Measurements from ENCODE around the gene ARHGAP26.

The ARHGAP26 gene

DNA sequence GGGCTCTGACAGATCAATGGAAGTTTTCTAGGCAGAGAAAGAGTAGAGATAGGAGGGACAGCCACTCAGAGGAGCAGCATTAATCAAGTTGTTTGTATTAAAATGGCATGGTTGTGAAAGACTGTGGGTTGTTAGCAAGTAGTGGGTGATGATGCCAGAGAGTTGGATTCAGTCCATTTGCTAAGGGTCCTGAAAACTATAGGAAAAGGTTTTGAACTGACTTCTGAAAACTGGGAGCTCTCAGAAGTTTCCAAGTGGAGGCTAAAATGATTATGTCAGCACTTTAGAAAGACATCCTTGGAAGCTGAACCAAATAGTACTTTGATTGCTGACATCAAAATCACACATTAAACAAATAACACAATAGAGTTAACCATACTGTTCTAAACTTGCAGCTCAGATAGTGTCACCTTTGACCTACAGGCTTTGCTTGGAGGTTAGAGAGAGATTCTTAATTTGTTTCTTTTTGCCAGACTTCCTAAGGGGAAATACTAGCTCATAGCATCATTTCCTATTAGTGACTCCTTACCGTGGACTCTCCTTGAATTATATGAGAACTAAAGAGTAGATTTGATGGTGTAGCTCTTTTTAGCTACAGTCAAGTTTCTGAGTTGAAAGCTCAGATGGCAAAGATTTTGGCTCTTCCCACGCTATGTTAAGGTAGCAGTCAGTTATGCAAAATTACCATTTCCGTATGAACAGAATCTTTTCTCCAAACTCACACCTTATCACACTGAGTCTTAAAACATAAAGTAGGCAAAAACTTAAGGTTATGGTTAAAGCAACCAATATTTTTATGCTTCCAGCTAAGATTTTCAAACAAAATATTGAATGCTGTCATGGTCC is 356.2 kb downstream of the ARHGAP26 start:
- Histone ChIP-seq H3K4me1 (ENCODE audit: control insufficient read depth in 1 of 2, insufficient read depth in 2 of 2, low read length in 2 of 2) (peaks cover 16 to 47% of the 10 kb centered on the region in 2 donors), H3K27me3 (ENCODE audit: control insufficient read depth in 1 of 2, insufficient read depth in 2 of 2, low read length in 2 of 2) (no peaks in the 10 kb centered on the region), H3K4me3 (ENCODE audit: low read depth in 1 of 2, low read length in 2 of 2) (no peak overlapping the region), H3K9me3 (ENCODE audit: control insufficient read depth in 1 of 2, low read length in 2 of 2) (no peaks in the 10 kb centered on the region), H3K27ac (ENCODE audit: low read depth, low read length) (no peak overlapping the region), H3K9ac (ENCODE audit: low read depth in 1 of 2, low read length in 2 of 2) (no peak overlapping the region), H3K36me3 (ENCODE audit: control insufficient read depth in 1 of 2, insufficient read depth in 2 of 2, low read length in 2 of 2) (peaks cover 4% of the 10 kb centered on the region in 2 donors)

GRCh38 chr5:143128412-143129071 is 358.4 kb downstream of the ARHGAP26 start:
- Histone ChIP-seq H3K27ac (ENCODE audit: low read depth, low read length) (no peak overlapping the region), H3K36me3 (ENCODE audit: control insufficient read depth in 1 of 2, insufficient read depth in 2 of 2, low read length in 2 of 2) (peaks cover 0 to 4% of the 10 kb centered on the region in 2 donors), H3K4me1 (ENCODE audit: control insufficient read depth in 1 of 2, insufficient read depth in 2 of 2, low read length in 2 of 2) (peaks cover 16 to 47% of the 10 kb centered on the region in 2 donors), H3K27me3 (ENCODE audit: control insufficient read depth in 1 of 2, insufficient read depth in 2 of 2, low read length in 2 of 2) (no peaks in the 10 kb centered on the region), H3K4me3 (ENCODE audit: low read depth in 1 of 2, low read length in 2 of 2) (no peak overlapping the region), H3K9me3 (ENCODE audit: control insufficient read depth in 1 of 2, low read length in 2 of 2) (no peaks in the 10 kb centered on the region), H3K9ac (ENCODE audit: low read depth in 1 of 2, low read length in 2 of 2) (no peak overlapping the region)

DNA sequence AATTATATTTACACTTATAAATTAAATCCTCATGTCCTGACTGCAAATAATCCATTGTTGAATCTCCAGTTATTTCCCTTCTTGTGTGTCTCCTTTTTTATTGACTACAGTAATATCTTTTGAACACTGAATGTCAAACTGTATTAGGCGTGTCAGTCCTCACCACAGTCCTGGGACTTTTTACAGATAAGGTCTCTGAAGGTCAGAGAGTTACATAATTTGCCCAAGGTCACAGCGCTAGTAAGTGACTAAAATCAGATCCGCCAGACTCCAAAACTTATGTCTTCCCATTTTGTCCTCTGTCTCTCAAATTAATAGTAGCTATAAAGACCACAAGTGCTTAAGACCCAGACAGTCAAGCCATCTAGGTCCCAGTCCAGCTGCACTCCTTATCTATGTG is 359.0 kb downstream of the ARHGAP26 start:
- Histone ChIP-seq H3K9me3 (ENCODE audit: control insufficient read depth in 1 of 2, low read length in 2 of 2) (no peaks in the 10 kb centered on the region), H3K9ac (ENCODE audit: low read depth in 1 of 2, low read length in 2 of 2) (no peak overlapping the region), H3K27ac (ENCODE audit: low read depth, low read length) (no peak overlapping the region), H3K27me3 (ENCODE audit: control insufficient read depth in 1 of 2, insufficient read depth in 2 of 2, low read length in 2 of 2) (no peaks in the 10 kb centered on the region), H3K4me3 (ENCODE audit: low read depth in 1 of 2, low read length in 2 of 2) (no peak overlapping the region), H3K4me1 (ENCODE audit: control insufficient read depth in 1 of 2, insufficient read depth in 2 of 2, low read length in 2 of 2) (peaks cover 16 to 42% of the 10 kb centered on the region in 2 donors), H3K36me3 (ENCODE audit: control insufficient read depth in 1 of 2, insufficient read depth in 2 of 2, low read length in 2 of 2) (peaks cover 4 to 5% of the 10 kb centered on the region in 2 donors)

GRCh38 chr5:143129910-143130612 is 359.9 kb downstream of the ARHGAP26 start:
- Histone ChIP-seq H3K27me3 (ENCODE audit: control insufficient read depth in 1 of 2, insufficient read depth in 2 of 2, low read length in 2 of 2) (no peaks in the 10 kb centered on the region), H3K27ac (ENCODE audit: low read depth, low read length) (no peak overlapping the region), H3K4me3 (ENCODE audit: low read depth in 1 of 2, low read length in 2 of 2) (no peak overlapping the region), H3K36me3 (ENCODE audit: control insufficient read depth in 1 of 2, insufficient read depth in 2 of 2, low read length in 2 of 2) (peaks cover 4 to 12% of the 10 kb centered on the region in 2 donors), H3K9me3 (ENCODE audit: control insufficient read depth in 1 of 2, low read length in 2 of 2) (no peaks in the 10 kb centered on the region), H3K9ac (ENCODE audit: low read depth in 1 of 2, low read length in 2 of 2) (no peak overlapping the region), H3K4me1 (ENCODE audit: control insufficient read depth in 1 of 2, insufficient read depth in 2 of 2, low read length in 2 of 2) (peaks cover 16 to 34% of the 10 kb centered on the region in 2 donors)

GRCh38 chr5:143130613-143131305 is 360.6 kb downstream of the ARHGAP26 start:
- Histone ChIP-seq H3K9ac (ENCODE audit: low read depth in 1 of 2, low read length in 2 of 2) (no peak overlapping the region), H3K4me3 (ENCODE audit: low read depth in 1 of 2, low read length in 2 of 2) (no peak overlapping the region), H3K27ac (ENCODE audit: low read depth, low read length) (no peak overlapping the region), H3K27me3 (ENCODE audit: control insufficient read depth in 1 of 2, insufficient read depth in 2 of 2, low read length in 2 of 2) (no peaks in the 10 kb centered on the region), H3K9me3 (ENCODE audit: control insufficient read depth in 1 of 2, low read length in 2 of 2) (no peaks in the 10 kb centered on the region), H3K4me1 (ENCODE audit: control insufficient read depth in 1 of 2, insufficient read depth in 2 of 2, low read length in 2 of 2) (peaks cover 16 to 33% of the 10 kb centered on the region in 2 donors), H3K36me3 (ENCODE audit: control insufficient read depth in 1 of 2, insufficient read depth in 2 of 2, low read length in 2 of 2) (peaks cover 4 to 14% of the 10 kb centered on the region in 2 donors)

DNA sequence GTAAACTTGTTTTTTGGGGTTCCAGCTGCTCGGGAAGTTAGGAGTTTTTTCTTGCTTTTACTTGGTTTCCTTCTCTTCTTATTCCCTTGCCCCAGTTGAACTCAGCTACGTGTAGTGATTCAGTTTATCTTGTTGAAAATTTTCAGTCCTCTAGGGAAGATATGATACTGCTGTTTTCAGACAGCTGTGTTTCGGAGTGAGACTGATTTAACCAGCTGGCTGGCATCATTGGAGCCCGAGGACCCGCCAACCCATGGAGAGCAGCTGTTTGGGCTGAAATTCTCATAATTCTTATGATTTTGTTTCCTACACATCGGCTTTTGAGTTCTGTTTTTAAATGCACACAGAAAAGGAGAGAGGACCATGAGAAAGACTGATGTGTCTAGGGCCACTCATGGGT is 361.8 kb downstream of the ARHGAP26 start:
- Histone ChIP-seq H3K9ac (ENCODE audit: low read depth in 1 of 2, low read length in 2 of 2) (no peak overlapping the region), H3K36me3 (ENCODE audit: control insufficient read depth in 1 of 2, insufficient read depth in 2 of 2, low read length in 2 of 2) (peaks cover 8 to 14% of the 10 kb centered on the region in 2 donors), H3K27ac (ENCODE audit: low read depth, low read length) (no peak overlapping the region), H3K27me3 (ENCODE audit: control insufficient read depth in 1 of 2, insufficient read depth in 2 of 2, low read length in 2 of 2) (no peaks in the 10 kb centered on the region), H3K9me3 (ENCODE audit: control insufficient read depth in 1 of 2, low read length in 2 of 2) (no peaks in the 10 kb centered on the region), H3K4me3 (ENCODE audit: low read depth in 1 of 2, low read length in 2 of 2) (no peak overlapping the region), H3K4me1 (ENCODE audit: control insufficient read depth in 1 of 2, insufficient read depth in 2 of 2, low read length in 2 of 2) (peaks cover 7 to 24% of the 10 kb centered on the region in 2 donors)

GRCh38 chr5:143132739-143133138 is 362.6 kb downstream of the ARHGAP26 start:
- Histone ChIP-seq H3K36me3 (ENCODE audit: control insufficient read depth in 1 of 2, insufficient read depth in 2 of 2, low read length in 2 of 2) (peaks cover 8 to 18% of the 10 kb centered on the region in 2 donors), H3K9me3 (ENCODE audit: control insufficient read depth in 1 of 2, low read length in 2 of 2) (no peaks in the 10 kb centered on the region), H3K4me1 (ENCODE audit: control insufficient read depth in 1 of 2, insufficient read depth in 2 of 2, low read length in 2 of 2) (peaks cover 7 to 24% of the 10 kb centered on the region in 2 donors)

GRCh38 chr5:143133721-143134120 is 363.5 kb downstream of the ARHGAP26 start:
- no peaks in the 10 kb centered on the region for H3K27me3 ChIP-seq (ENCODE audit: control insufficient read depth in 1 of 2, insufficient read depth in 2 of 2, low read length in 2 of 2)
- no peaks in the 10 kb centered on the region for H3K9me3 ChIP-seq (ENCODE audit: control insufficient read depth in 1 of 2, low read length in 2 of 2)
- H3K9ac ChIP-seq (ENCODE audit: low read depth in 1 of 2, low read length in 2 of 2): no peak overlapping the region
- H3K36me3 ChIP-seq (ENCODE audit: control insufficient read depth in 1 of 2, insufficient read depth in 2 of 2, low read length in 2 of 2): peaks cover 8 to 18% of the 10 kb centered on the region in 2 donors
- H3K4me3 ChIP-seq (ENCODE audit: low read depth in 1 of 2, low read length in 2 of 2): no peak overlapping the region
- H3K4me1 ChIP-seq (ENCODE audit: control insufficient read depth in 1 of 2, insufficient read depth in 2 of 2, low read length in 2 of 2): peaks cover 1 to 25% of the 10 kb centered on the region in 2 donors
- H3K27ac ChIP-seq (ENCODE audit: low read depth, low read length): no peak overlapping the region

More at GRCh38 chr5:143132739-143133138, 362.6 kb downstream of the ARHGAP26 start:
- Histone ChIP-seq H3K9ac (ENCODE audit: low read depth in 1 of 2, low read length in 2 of 2) (no peak overlapping the region), H3K4me3 (ENCODE audit: low read depth in 1 of 2, low read length in 2 of 2) (no peak overlapping the region), H3K27me3 (ENCODE audit: control insufficient read depth in 1 of 2, insufficient read depth in 2 of 2, low read length in 2 of 2) (no peaks in the 10 kb centered on the region), H3K27ac (ENCODE audit: low read depth, low read length) (no peak overlapping the region)

DNA sequence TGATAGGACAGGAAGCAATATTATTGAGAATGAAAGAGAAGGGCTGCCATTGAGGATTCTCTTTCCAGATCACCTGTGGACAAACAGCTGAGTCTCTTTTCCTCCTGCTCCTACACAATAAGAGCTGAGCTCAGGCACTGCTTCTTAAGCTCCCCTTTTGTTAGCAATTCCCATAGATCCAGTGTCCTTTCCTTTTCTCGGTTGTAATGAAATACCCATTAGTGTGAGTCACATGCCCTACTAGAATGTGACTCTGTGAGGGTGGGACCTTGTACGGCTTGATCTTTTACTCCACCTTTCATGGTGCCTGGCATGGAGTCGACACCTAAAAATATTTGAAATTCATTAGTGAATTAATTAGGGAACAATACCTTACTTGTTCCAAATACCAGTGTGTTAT is 364.1 kb downstream of the ARHGAP26 start:
- Histone ChIP-seq H3K27ac (ENCODE audit: low read depth, low read length) (no peak overlapping the region), H3K9me3 (ENCODE audit: control insufficient read depth in 1 of 2, low read length in 2 of 2) (no peaks in the 10 kb centered on the region), H3K4me3 (ENCODE audit: low read depth in 1 of 2, low read length in 2 of 2) (no peak overlapping the region)

More for the DNA sequence above, 364.1 kb downstream of the ARHGAP26 start:
- H3K4me1 ChIP-seq (ENCODE audit: control insufficient read depth in 1 of 2, insufficient read depth in 2 of 2, low read length in 2 of 2): peaks cover 0 to 21% of the 10 kb centered on the region in 2 donors
- H3K27me3 ChIP-seq (ENCODE audit: control insufficient read depth in 1 of 2, insufficient read depth in 2 of 2, low read length in 2 of 2): no peaks in the 10 kb centered on the region
- H3K36me3 ChIP-seq (ENCODE audit: control insufficient read depth in 1 of 2, insufficient read depth in 2 of 2, low read length in 2 of 2): peaks cover 8 to 18% of the 10 kb centered on the region in 2 donors
- no peak overlapping the region for H3K9ac ChIP-seq (ENCODE audit: low read depth in 1 of 2, low read length in 2 of 2)

All from duodenal mucosa (tissue), 2 donors.